ENCODE data around the gene ACAP1. TPM values are rescaled to one million over a fixed set of nuclear protein-coding genes. Genes with fewer than 3 reads are reported as not detected.

The ACAP1 gene
- polyA plus RNA-seq, 1 donor (not counting 4 experiments of a cell fraction or from before 2014, with no cell fraction given), result 1.7 TPM

DNA sequence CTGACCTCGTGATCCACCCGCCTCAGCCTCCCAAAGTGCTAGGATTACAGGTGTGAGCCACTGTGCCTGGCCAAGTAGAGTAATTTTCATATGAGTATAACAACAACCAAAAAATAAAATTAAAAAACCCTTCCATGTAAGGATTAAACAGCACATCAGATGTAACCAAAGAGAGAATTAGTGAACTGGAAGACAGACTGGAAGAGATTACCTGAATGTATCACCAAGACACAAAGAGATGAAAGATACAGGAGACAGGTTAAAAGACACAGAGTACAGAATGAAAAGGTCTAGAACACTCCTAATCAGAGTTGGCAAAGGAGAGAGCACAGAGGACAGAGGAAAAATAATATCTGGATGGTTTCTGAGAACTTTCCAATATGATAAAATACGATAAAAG is 42.8 kb downstream of the ACAP1 start:
- Histone ChIP-seq H3K27me3 (ENCODE audit: control insufficient read depth, extremely low read depth, insufficient read depth, low read length) (no peaks in the 10 kb centered on the region), H3K9me3 (ENCODE audit: control insufficient read depth, low read depth, low read length) (no peaks in the 10 kb centered on the region), H3K4me1 (ENCODE audit: control insufficient read depth, extremely low read depth, insufficient read depth, low read length) (peaks cover 14% of the 10 kb centered on the region), H3K4me2 (ENCODE audit: control insufficient read depth, extremely low read depth, insufficient read depth, low read depth, low read length) (no peak overlapping the region), H3K79me2 (ENCODE audit: control insufficient read depth, insufficient read depth, low read length) (peaks cover 7% of the 10 kb centered on the region), H3K36me3 (ENCODE audit: control insufficient read depth in 2 of 2, extremely low read depth in 1 of 2, insufficient read depth in 2 of 2, low read length in 2 of 2) (peaks cover 0 to 5% of the 10 kb centered on the region in 2 experiments), H3K27ac (ENCODE audit: control insufficient read depth, insufficient read depth, low read length) (no peak overlapping the region), H3K4me3 (ENCODE audit: control insufficient read depth in 2 of 3, extremely low read depth in 1 of 3, insufficient read depth in 2 of 3, low read depth in 1 of 3, low read length in 3 of 3) (no peak overlapping the region), H4K20me1 (ENCODE audit: control insufficient read depth, extremely low read depth, insufficient read depth, low read length) (no peaks in the 10 kb centered on the region), H2AFZ (ENCODE audit: control insufficient read depth, low read length) (no peak overlapping the region), H3K9me1 (ENCODE audit: control insufficient read depth, extremely low read depth, insufficient read depth, low read length) (no peaks in the 10 kb centered on the region), H3K9ac (ENCODE audit: control insufficient read depth, extremely low read depth, insufficient read depth, low read length) (no peak overlapping the region)
- FAIRE-seq (no peak), DNase-seq (ENCODE audit: low read depth, low spot score) (no peak)
- dilution Hi-C loops (cut with MboI; ENCODE audit: extremely low pct_ligation_motif_present, low sequenced_read_pairs), result no loop called here
- TF ChIP-seq, protein P1, sequence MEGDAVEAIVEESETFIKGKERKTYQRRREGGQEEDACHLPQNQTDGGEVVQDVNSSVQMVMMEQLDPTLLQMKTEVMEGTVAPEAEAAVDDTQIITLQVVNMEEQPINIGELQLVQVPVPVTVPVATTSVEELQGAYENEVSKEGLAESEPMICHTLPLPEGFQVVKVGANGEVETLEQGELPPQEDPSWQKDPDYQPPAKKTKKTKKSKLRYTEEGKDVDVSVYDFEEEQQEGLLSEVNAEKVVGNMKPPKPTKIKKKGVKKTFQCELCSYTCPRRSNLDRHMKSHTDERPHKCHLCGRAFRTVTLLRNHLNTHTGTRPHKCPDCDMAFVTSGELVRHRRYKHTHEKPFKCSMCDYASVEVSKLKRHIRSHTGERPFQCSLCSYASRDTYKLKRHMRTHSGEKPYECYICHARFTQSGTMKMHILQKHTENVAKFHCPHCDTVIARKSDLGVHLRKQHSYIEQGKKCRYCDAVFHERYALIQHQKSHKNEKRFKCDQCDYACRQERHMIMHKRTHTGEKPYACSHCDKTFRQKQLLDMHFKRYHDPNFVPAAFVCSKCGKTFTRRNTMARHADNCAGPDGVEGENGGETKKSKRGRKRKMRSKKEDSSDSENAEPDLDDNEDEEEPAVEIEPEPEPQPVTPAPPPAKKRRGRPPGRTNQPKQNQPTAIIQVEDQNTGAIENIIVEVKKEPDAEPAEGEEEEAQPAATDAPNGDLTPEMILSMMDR (optimal IDR thresholded peaks at IDR 0.05 in 1 of 3, IDR thresholded peaks at IDR 0.05 in 1 of 3, conservative IDR thresholded peaks at IDR 0.05 in 1 of 3; ENCODE audit: extremely low read depth in 1 of 3, insufficient read depth in 2 of 3, low read length in 3 of 3), result no peak
- TF ChIP-seq EZH2 (IDR thresholded peaks at IDR 0.05; ENCODE audit: low read length), result no peak

DNA sequence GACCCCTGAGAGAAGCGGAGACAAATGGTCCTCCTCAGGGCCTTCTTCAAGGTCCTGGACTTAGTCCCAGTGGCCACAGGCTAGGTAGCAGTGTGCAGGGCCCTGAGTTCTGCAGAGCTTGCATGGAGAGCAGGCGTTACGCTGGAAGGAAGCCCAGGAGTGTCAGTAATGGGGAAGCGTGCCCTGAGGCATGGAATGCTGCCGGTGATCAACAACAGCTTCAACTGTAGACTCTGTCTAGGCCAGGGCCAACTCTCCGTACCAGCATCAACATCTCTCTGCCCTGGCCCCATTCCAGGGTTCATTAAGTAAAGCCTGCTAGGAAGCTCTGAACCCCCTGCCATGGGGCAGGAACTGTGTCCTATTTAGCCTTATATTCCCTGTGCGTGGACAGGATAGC is 44.0 kb downstream of the ACAP1 start:
- H3K9me1 ChIP-seq (ENCODE audit: control insufficient read depth, extremely low read depth, insufficient read depth, low read length), result no peaks in the 10 kb centered on the region
- dilution Hi-C loops (cut with MboI; ENCODE audit: extremely low pct_ligation_motif_present, low sequenced_read_pairs), result no loop called here
- no peak overlapping the region for H3K27ac ChIP-seq (ENCODE audit: control insufficient read depth, insufficient read depth, low read length)
- no peaks in the 10 kb centered on the region for H4K20me1 ChIP-seq (ENCODE audit: control insufficient read depth, extremely low read depth, insufficient read depth, low read length)
- no peaks in the 10 kb centered on the region for H3K9me3 ChIP-seq (ENCODE audit: control insufficient read depth, low read depth, low read length)
- H3K4me3 ChIP-seq (ENCODE audit: control insufficient read depth in 2 of 3, extremely low read depth in 1 of 3, insufficient read depth in 2 of 3, low read depth in 1 of 3, low read length in 3 of 3), result peak overlapping the region; percentile 62 to 84 (median 73)
- peaks cover 0 to 7% of the 10 kb centered on the region in 2 experiments for H3K36me3 ChIP-seq (ENCODE audit: control insufficient read depth in 2 of 2, extremely low read depth in 1 of 2, insufficient read depth in 2 of 2, low read length in 2 of 2)
- TF ChIP-seq EZH2 (IDR thresholded peaks at IDR 0.05; ENCODE audit: low read length), result no peak
- TF ChIP-seq, protein P1 (optimal IDR thresholded peaks at IDR 0.05 in 1 of 3, IDR thresholded peaks at IDR 0.05 in 1 of 3, conservative IDR thresholded peaks at IDR 0.05 in 1 of 3; ENCODE audit: extremely low read depth in 1 of 3, insufficient read depth in 2 of 3, low read length in 3 of 3), result no peak
- H2AFZ ChIP-seq (ENCODE audit: control insufficient read depth, low read length), result peak overlapping the region; percentile 91
- peak; percentile 79 for FAIRE-seq
- peak overlapping the region; percentile 82 for H3K4me2 ChIP-seq (ENCODE audit: control insufficient read depth, extremely low read depth, insufficient read depth, low read depth, low read length)
- H3K27me3 ChIP-seq (ENCODE audit: control insufficient read depth, extremely low read depth, insufficient read depth, low read length), result no peaks in the 10 kb centered on the region
- H3K4me1 ChIP-seq (ENCODE audit: control insufficient read depth, extremely low read depth, insufficient read depth, low read length), result peaks cover 14% of the 10 kb centered on the region
- peaks cover 7% of the 10 kb centered on the region for H3K79me2 ChIP-seq (ENCODE audit: control insufficient read depth, insufficient read depth, low read length)
- peak overlapping the region; percentile 76 for H3K9ac ChIP-seq (ENCODE audit: control insufficient read depth, extremely low read depth, insufficient read depth, low read length)
- DNase-seq (ENCODE audit: low read depth, low spot score), result no peak
